D721Med (cell line): ENCODE measurements around the gene ANO5.
"Not testable (repeated sequence)": the region's sequence is repeated elsewhere in the genome, so short reads cannot be mapped to it uniquely, and the experiment has no call there.

ENCODE experiments used
- DNase-seq: peaks from one replicate; pipeline ENCODE4 v3.0.0; 2011; ENCODE audit warnings: low spot score; ENCODE audit not compliant: insufficient read length
- FAIRE-seq: peaks from 2 replicates; lab custom pipeline; 2011; peaks lifted over from hg19 to GRCh38; lab: Jason Lieb, UNC
- TF ChIP-seq, protein P1 (sequence below): IDR thresholded peaks from 2 replicates; pipeline ENCODE4 v1.5.1; 2012; ENCODE audit warnings: mild to moderate bottlenecking, control low read depth; ENCODE audit not compliant: insufficient read depth; ENCODE audit errors: missing control alignments

Gene ANO5

DNA sequence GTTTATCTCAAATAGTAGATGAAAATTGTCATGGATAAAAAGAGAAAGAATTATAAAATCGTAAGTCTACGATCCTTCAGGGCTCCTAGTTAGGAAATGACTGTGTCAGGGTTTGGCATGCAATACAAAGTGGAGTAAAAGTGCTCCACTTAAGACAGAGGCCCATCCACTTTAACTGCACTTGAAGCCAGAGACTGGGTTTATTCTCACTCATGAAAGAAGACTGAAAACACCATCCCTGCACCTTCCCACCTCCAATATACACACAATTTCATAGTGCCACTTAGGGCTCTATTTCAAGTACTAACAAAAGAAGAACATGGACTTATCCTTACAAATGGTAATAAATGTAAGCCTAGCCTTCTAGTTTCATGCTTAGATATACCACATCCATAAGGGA lies 70.7 kb downstream of the ANO5 start:
- FAIRE-seq (no peak), DNase-seq (no peak)

DNA sequence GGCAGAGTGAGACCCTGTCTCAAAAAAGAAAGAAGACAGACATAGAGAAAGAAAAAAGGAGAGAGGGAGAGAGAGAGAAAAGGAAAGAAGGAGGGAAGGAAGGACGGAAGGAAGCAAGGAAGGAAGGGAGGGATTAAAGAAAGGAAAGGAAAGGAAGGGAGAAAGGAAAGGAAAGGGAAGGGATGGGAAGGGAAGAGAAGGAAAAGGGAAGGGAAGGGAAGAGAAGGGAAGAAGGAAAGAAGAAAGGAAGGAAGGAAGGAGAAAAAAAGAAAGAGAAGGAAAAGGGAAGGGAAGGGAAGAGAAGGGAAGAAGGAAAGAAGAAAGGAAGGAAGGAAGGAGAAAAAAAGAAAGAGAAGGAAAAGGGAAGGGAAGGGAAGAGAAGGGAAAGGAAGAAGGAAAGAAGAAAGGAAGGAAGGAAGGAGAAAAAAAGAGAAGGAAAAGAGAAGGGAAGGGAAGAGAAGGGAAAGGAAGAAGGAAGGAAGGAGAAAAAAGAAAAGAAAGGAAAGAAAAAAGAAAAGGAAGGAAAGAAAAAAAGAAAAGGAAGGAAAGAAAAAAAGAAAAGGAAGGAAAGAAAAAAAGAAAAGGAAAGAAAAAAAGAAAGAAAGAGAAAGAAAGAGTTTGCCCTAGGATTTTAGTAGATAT lies 76.2 kb downstream of the ANO5 start:
- not testable (repeated sequence) for DNase-seq, FAIRE-seq

More for the DNA sequence above, 70.7 kb downstream of the ANO5 start:
- TF ChIP-seq, protein P1, sequence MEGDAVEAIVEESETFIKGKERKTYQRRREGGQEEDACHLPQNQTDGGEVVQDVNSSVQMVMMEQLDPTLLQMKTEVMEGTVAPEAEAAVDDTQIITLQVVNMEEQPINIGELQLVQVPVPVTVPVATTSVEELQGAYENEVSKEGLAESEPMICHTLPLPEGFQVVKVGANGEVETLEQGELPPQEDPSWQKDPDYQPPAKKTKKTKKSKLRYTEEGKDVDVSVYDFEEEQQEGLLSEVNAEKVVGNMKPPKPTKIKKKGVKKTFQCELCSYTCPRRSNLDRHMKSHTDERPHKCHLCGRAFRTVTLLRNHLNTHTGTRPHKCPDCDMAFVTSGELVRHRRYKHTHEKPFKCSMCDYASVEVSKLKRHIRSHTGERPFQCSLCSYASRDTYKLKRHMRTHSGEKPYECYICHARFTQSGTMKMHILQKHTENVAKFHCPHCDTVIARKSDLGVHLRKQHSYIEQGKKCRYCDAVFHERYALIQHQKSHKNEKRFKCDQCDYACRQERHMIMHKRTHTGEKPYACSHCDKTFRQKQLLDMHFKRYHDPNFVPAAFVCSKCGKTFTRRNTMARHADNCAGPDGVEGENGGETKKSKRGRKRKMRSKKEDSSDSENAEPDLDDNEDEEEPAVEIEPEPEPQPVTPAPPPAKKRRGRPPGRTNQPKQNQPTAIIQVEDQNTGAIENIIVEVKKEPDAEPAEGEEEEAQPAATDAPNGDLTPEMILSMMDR: no peak

DNA sequence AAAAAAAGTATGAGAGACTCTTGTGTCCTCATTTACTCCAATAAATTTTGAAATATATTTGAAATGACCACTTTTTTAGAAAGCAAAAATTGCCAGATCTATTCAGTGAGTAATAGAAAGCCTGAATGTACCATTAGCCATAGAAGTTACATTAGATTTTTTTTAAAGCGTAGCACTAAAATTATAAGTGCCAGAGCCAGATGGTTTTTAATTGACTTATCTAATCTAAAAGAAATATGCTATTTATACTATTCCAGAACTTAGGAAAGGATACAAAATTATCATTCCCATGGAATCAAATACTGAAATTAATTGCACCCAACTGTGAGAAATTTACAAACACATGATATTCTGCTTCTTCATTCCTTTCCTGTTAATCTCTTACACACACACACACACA lies 80.9 kb downstream of the ANO5 start:
- FAIRE-seq: no peak
- DNase-seq: no peak
- TF ChIP-seq, protein P1: no peak

DNA sequence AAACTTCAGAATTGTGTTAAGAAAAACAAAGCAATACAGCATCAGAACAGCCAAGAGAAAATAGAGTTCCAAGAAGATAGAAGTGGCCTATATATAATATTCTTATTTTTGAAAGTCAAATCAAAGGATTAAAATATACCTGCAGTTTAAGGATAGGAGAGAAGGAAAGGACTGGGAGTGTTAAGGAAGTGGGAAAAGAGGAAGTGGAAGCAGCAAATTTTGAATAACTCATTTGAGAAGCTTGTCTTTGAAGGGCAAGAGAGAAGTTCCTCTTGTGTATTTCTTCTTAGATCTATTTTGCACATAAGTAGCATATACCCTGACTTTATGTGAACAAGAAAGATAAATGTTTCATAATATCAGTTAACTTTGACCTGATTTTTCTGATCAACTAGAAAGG lies 82.7 kb downstream of the ANO5 start:
- FAIRE-seq (no peak), DNase-seq (no peak)
- TF ChIP-seq, protein P1: no peak

DNA sequence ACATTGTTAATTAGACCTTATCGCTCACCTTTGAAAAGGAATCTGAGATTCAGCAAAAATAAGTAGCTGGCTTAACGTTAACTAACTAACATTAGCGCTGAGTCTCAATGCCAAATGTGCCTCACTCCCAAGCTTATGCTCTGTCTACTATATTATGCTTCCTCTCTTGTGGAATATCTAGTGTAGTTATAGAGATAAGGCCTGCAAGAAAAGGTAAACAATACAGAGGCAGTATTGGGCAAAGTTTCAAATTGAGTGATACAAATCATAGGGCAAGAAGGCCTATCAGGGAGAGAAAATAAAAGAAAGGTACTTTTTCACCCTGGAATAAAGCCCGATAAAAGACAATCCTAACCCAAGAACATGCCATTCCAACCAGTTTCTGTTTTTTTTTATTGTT lies 83.7 kb downstream of the ANO5 start:
- TF ChIP-seq, protein P1: no peak

DNA sequence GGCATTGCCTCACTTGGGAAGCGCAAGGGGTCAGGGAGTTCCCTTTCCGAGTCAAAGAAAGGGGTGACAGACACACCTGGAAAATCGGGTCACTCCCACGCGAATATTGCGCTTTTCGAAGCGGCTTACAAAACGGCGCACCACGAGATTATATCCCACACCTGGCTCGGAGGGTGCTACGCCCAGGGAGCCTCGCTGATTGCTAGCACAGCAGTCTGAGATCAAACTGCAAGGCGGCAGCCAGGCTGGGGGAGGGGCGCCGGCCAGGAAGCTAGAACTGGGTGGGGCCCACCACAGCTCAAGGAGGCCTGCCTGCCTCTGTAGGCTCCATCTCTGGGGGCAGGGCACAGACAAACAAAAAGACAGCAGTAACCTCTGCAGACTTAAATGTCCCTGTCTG lies 92.1 kb downstream of the ANO5 start:
- not testable (repeated sequence) for DNase-seq, FAIRE-seq

More for the DNA sequence above, 83.7 kb downstream of the ANO5 start:
- no peak for DNase-seq
- FAIRE-seq: no peak

DNA sequence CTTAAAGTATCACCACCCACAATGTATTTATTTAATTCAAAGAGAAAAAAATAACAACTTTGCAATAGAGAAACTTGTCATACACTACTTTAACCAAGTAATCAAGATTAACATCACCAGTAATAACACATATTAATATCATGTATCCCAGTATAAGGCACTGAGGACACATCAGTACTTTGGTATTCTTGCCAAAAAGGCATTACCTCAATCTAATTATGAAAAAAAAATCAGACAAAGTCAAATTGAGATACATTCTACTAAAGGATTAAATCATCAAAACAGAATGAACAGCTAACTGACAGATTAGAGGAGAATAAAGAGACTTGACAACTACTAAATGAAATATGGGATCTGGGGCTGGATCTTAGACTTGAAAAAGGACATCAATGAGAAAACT lies 109.5 kb downstream of the ANO5 start:
- DNase-seq (no peak), FAIRE-seq (no peak)
- TF ChIP-seq, protein P1: no peak

DNA sequence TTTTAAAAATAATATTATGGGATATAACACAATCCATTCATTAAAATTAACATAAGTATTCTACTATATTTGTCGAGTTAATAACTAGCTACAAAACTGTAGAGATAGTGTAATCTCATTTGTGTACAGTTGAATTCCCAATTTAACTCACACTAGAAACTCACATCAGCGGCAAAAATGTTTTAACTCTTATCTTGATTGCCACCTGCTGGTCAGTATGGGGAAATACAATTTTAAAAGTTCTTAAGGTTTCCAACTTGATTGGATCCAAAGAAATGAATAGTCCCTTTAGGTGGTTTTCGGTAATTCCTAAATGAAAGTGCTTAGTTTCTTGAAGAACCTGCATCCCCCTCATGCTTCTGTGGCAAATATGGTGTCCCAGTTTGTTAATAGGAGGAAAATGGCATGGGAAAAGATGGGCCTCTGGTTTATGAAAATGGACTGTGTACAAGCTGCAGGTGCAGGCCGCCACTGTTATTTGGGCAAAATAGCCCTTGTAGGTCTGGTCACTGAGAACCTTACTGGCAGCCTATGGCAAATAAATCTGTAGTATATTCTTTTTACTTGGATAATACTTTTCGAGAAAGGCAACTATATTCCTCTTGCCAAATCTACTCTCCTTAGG lies 111.6 kb downstream of the ANO5 start:
- DNase-seq: no peak
- TF ChIP-seq, protein P1: peak; percentile 61
- FAIRE-seq: no peak
